Hepatocyte (in vitro differentiated cells): ENCODE measurements around the gene PSMA7.

Experiments used
- CTCF ChIP-seq: fragments of 200-600 bp; sonication (generic); IDR thresholded peaks from 2 replicates; pipeline ENCODE4 v1.5.1; 2016; ENCODE audit warnings: antibody characterized with exemption, mild to moderate bottlenecking; ENCODE audit not compliant: poor library complexity
- EZH2 ChIP-seq: fragments of 200-600 bp; sonication (generic); IDR thresholded peaks from 2 replicates; pipeline ENCODE4 v1.6.1; 2016; ENCODE audit warnings: antibody characterized with exemption, mild to moderate bottlenecking, borderline replicate concordance
- EZH2phosphoT487 ChIP-seq: fragments of 200-600 bp; sonication (generic); IDR thresholded peaks from one replicate; pipeline ENCODE4 v1.6.1; 2018; ENCODE audit warnings: antibody characterized with exemption, mild to moderate bottlenecking, low read depth, moderate library complexity; ENCODE audit not compliant: unreplicated experiment, severe bottlenecking

- no peak for TF ChIP-seq CTCF
- no peak for TF ChIP-seq EZH2phosphoT487
- TF ChIP-seq EZH2, result no peak
Observed at GRCh38 chr20:62186887-62187866, 44.0 kb upstream of the PSMA7 start.
